GM21825 (cell line): ENCODE data around the gene TELO2.
"Not testable (repeated sequence)": the region's sequence is repeated elsewhere in the genome, so short reads cannot be mapped to it uniquely, and the experiment has no call there.

Experiments
- ATAC-seq: cut with Tn5 transposase; IDR thresholded peaks from one replicate; pipeline ENCODE4 v1.9.1; 2021; ENCODE audit warnings: mild to moderate bottlenecking, moderate library complexity; ENCODE audit not compliant: unreplicated experiment

Gene TELO2

GRCh38 chr16:1457489-1458245, 35.5 kb upstream of the TELO2 start:
- no peak for ATAC-seq

GRCh38 chr16:1458336-1458976, 34.7 kb upstream of the TELO2 start:
- ATAC-seq = no peak

- ATAC-seq = no peak
These were observed 34.2 kb upstream of the TELO2 start for GRCh38 chr16:1458977-1459341.

DNA sequence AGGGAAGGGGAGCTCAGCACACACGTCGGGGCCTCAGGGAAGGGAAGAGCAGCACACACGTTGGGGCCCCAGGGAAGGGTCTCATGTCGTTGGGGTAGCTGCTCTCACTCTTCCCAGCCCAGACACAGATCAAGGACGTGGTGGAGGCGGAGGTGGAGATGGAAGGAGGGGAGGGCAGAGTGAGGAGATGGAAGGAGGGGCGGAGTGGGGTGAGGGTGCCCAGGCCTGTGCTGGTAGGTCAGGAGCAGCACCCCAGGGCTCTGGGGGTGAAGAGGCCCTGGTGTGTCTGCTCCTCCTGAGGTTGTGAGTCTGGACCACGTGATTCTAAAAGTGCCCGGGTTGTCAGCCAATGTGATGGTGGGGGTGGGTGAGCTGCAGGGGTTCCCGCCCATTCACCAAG, 33.2 kb upstream of the TELO2 start:
- no peak for ATAC-seq

- ATAC-seq = no peak
These were observed 32.5 kb upstream of the TELO2 start for GRCh38 chr16:1460602-1461138.

- ATAC-seq = no peak
These were observed 32.0 kb upstream of the TELO2 start for GRCh38 chr16:1461146-1461545.

- no peak for ATAC-seq
These were observed 28.8 kb upstream of the TELO2 start for GRCh38 chr16:1464196-1464893.

GRCh38 chr16:1464894-1465566, 28.1 kb upstream of the TELO2 start:
- no peak for ATAC-seq

DNA sequence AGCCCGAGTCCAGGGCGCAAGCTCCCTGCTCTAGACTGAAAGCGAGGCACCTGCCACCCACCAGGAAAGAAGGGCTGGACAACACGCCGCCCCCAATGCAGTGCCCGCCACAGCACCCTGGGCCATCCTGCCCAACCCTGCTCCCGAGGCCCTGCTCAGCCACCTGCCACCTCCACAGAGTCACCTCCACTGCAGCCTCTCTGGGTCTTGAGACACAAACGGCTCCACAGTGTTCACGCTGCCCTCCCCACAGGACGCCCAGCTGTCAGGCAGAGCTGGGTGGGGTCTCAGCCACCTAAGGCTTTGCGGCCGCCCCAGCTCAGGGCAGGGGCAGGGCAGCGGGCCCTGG, 27.6 kb upstream of the TELO2 start:
- no peak for ATAC-seq

GRCh38 chr16:1466054-1466453, 27.1 kb upstream of the TELO2 start:
- ATAC-seq = no peak

GRCh38 chr16:1466968-1467521, 26.1 kb upstream of the TELO2 start:
- no peak for ATAC-seq

DNA sequence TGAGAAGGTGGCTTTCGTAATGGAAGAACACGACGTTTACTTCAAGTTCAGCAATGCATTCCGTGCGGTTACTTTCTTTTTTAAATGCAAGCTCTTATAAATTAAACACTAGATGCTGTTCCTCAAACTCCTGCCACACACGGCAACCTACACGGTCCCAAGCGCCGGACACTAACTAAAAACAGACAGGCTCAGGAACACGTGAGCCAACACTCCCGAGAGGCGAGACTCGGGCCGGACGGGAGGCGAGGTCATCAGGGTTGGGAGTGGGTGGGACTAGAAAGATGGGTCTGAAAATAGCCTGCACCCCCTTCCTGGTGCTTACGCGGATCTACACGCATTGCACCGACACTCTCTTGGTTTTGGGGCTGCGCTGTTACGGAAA, 24.7 kb upstream of the TELO2 start:
- no peak for ATAC-seq

DNA sequence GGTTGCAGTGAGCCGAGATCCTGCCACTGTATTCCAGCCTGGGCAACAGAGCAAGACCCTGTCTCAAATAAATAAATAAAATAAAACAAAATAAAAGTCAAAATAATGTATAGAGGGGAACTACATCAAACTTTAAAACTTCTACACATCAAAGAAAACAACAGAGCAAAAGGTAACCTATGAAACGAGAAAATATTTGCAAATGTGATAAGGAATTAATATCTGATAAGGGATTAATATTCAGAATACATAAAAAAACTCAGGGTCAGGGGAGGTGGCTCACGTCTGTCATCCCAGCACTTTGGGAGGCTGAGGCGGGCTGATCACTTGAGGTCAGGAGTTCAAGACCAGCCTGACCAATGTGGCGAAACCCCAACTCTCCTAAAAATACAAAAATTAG, 24.0 kb upstream of the TELO2 start:
- not testable (repeated sequence) for ATAC-seq

DNA sequence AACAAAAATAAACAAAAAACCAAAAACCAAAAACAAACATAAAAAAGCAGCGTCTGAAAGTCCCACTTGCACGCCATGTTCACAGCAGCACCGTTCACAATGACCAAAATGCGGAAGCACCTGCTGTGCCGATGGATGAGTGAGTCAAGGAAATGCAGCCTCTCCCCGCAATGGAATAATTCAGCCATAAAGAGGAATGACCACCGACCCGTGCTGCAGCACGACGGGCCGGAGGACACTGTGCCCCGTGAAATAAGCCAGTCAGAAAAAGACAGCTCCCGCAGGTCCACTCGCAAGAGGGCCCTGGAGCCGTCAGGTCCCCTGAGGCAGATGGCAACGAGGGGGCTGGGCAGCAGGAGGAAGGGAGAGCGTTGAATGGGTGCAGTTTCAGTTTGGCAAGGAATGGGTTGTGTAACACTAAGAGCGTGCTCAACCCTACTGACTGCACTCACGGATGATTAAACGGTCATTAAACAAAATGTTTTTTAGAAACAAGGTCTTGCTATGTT, 23.4 kb upstream of the TELO2 start:
- no peak for ATAC-seq

- no peak for ATAC-seq
These were observed 22.5 kb upstream of the TELO2 start for GRCh38 chr16:1470481-1471251.

DNA sequence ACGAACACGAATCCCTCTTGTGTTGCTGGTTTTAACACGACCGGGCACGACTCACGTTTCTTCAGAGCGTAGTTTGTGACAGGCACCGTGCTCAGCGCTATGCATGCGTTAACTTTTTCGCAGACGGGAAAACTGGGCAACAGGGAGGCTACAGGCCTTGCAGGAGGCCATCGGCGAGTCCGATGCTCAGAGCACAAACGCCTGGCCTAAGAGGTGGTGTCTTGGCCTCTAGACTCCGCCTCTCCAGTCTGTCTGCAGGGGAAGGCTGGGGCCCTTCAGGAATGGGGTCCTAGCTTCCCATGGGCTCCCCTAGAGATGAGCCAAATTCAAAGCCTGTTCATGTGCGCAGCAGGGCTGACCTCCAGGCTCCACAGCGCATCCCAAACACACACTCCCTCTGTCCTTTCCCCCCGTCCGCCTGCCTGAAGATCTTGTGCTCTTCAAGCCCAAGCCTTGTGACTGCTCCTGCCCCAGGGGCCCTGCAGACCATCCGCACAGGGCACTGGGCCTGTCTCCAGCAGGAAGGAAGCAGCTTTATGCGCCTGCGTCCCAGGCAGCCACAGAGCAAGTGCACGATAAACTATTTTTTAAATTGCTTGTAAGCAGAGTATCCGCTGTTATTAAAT, 21.5 kb upstream of the TELO2 start:
- ATAC-seq = no peak

DNA sequence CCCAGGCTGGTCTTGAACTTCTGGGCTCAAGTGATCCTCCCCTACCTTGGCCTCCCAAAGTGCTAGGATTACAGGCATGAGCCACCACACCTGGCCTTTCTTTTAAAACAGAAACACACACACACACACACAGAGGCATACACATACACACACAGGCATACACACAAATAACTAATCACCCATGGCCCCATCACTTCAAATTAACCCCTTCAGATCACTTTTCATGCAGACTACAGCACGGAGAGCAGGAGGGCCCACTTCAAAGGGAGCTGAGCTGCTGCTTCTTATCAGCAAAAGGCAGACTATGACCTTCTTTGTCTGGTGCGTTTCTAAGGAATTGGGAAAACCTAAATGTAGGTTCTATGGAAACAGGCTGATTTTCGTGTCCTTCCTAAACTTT, 20.2 kb upstream of the TELO2 start:
- no peak for ATAC-seq

- ATAC-seq = peak; percentile 26
These were observed 18.9 kb upstream of the TELO2 start for GRCh38 chr16:1474082-1474795.
